GM10248 (cell line): ENCODE data around the gene MEST.

Experiments used
- CTCF ChIA-PET: fragments of 300-600 bp; sonication (Branson Sonifier 250); formaldehyde crosslinking; extraction: SDS; loops from one replicate; lab custom pipeline; 2021; ENCODE audit warnings: antibody characterized with exemption; lab: Yijun Ruan, JAX
- POLR2A ChIA-PET: fragments of 350-650 bp; sonication (Branson Sonifier 250); formaldehyde crosslinking; extraction: SDS; loops from one replicate; lab custom pipeline; 2020; ENCODE audit warnings: antibody characterized with exemption; lab: Yijun Ruan, JAX
- DNase-seq: peaks from one replicate; pipeline ENCODE4 v3.0.0; 2012; ENCODE audit errors: extremely low spot score
- TF ChIP-seq, protein P1 (sequence below): IDR thresholded peaks from 2 replicates; pipeline ENCODE4 v1.5.1; 2012; ENCODE audit warnings: mild to moderate bottlenecking, low read depth; ENCODE audit errors: extremely low read depth, missing control alignments, control extremely low read depth

Gene MEST

DNA sequence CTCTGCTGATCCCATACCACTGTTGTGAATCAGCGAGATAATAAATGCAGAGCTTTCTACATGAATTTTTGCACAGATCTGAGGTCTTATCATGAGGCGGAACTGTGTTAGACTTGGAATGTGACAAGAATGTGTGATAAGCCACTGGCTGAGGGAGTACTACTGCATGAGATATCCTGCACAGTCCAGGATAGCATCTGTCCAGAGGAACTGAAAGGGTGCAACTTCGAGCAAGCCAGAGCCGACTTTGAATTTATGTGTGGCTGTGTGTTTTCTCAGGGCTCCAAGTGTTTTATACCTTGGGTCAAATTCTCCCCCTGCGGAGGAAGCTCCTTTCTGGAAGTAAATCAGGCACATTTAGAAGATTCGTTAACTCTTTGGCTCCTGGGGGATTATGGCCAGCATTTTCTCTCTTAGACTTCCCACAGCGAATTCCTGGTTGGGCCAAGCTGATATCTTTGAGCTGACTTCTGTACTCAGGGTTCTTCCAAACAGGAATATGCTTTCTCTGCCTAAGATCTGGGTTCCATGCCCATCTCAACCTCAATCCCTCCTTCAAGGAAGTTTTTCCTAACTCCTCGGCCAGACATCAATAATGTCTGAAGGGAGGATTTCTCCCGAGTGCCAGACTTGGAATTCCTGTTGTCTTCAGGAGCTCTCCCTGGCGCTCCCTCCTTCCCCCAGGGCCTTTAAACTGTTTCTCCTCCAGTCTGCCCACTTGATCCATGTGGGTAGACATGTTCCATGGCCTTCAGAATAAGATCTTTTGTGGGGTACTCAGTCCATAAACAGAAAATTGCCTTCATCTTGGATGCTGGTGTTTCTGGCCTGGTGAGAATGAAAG lies 2.5 kb upstream of the MEST start:
- no peak for DNase-seq
- TF ChIP-seq, protein P1, sequence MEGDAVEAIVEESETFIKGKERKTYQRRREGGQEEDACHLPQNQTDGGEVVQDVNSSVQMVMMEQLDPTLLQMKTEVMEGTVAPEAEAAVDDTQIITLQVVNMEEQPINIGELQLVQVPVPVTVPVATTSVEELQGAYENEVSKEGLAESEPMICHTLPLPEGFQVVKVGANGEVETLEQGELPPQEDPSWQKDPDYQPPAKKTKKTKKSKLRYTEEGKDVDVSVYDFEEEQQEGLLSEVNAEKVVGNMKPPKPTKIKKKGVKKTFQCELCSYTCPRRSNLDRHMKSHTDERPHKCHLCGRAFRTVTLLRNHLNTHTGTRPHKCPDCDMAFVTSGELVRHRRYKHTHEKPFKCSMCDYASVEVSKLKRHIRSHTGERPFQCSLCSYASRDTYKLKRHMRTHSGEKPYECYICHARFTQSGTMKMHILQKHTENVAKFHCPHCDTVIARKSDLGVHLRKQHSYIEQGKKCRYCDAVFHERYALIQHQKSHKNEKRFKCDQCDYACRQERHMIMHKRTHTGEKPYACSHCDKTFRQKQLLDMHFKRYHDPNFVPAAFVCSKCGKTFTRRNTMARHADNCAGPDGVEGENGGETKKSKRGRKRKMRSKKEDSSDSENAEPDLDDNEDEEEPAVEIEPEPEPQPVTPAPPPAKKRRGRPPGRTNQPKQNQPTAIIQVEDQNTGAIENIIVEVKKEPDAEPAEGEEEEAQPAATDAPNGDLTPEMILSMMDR: no peak
- ChIA-PET POLR2A (no interaction called here), CTCF (interaction anchor here (1.3 to 1.6 kb wide), 4 partner anchors 12 to 250 kb away, joined by 3 to 5 read pairs (median 3); no protein-coding TSS in a partner anchor)

DNA sequence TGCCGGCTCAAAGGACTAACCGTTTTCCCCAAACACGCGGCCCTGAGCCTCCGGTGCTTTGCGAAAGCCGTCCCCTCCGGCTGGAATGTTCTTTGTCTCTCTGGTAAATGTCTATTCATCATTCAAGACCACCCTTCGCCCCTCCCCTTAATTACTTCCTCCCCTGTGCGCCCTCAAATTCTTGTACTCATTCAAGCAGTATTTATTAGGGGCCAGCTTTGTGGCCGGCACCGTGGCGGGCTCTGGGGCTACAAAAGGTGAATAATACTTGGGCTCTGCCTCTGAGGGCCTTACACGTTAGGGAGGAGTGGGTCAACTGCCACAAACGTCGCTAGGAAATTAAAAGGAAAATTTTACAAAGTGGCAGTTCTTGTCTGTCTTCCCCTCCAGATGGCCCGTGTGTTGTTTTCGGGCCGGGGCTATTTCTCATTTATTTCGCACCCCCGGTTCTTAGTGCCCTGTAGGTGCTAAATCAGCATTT lies 1.5 kb upstream of the MEST start:
- POLR2A ChIA-PET: no interaction called here
- CTCF ChIA-PET: no interaction called here
- no peak for DNase-seq
- TF ChIP-seq, protein P1: no peak

DNA sequence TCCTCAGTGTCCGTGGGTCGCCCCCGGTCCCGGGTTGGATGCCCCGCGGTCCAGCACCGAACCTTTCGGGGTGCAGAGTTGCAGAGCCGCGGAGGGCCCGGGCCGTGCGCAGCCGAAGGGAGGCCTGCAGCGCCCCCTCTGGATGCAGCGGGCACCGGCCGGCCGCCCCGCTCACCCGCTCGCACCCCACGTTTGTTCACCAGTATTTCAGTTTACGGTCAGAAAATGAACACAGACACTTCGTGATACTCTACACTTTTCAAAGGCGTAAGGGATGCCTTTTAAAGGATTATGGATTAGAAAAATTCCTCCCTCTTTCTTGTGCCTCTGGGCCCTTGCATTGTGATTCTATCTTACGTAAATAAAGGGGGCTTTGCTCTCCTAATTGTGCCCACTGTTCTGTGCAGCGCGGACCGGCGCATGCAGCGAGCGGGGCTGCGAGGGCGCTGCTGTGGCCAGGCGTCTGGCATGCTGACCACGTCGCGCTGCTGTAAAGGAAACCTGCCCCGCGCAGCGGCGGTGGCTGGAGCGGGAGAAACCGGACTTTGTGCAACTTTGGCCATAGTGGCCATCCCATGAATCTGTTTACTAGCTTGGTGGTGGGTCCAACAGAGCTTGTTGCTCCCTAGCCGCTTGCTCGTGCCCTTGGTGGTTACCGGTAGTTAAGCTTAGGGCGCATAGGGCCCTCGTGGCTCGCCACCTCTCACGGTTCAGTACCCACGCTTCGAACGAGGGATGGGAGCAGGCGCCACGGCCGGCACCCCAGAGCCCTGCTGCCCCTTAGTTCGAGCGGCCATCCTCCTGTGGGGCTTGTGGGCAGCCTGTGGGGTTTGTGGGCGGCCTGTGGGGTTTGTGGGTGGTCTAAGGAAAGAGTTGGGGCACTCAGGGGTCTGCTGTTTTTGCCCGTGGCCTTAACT lies 739 bp upstream of the MEST start:
- DNase-seq: peak; percentile 59
- TF ChIP-seq, protein P1: peak; percentile 30
- CTCF ChIA-PET: no interaction called here
- POLR2A ChIA-PET: no interaction called here

DNA sequence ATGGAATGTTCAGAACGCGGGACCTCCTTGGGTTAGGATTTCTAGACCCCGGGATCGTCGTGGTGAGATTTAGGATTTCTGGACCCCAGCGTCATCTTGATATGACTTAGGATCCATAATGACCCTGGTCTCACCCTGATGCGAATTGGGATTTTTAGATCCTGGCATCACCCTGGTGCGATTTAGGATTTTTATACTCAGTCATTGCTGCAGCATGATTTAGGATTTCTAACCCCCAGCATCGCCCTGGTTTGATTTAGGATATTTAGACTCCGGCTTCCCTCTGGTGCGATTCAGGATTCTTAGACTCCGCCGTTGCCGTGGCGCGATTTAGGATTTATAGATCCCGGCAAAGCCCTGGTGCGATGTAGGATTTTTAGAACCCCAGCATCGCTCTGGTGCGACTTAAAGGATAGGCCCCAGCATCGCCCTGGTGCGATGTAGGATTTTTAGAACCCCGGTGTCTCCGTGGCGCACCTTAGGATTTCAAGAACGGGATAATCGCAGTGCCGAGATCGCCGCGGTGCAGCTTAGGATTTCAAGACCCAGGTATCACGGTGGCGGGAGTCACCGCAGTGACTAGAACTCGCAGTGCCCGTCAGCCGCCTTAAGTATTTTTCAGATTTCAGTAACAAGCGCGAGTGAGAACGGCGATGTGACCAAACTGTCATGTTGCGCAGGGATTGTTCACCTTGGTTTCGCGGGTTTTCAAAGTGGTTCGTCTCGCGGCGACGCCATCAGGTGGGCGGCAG lies 814 bp downstream of the MEST start:
- POLR2A ChIA-PET: no interaction called here
- CTCF ChIA-PET: no interaction called here

DNA sequence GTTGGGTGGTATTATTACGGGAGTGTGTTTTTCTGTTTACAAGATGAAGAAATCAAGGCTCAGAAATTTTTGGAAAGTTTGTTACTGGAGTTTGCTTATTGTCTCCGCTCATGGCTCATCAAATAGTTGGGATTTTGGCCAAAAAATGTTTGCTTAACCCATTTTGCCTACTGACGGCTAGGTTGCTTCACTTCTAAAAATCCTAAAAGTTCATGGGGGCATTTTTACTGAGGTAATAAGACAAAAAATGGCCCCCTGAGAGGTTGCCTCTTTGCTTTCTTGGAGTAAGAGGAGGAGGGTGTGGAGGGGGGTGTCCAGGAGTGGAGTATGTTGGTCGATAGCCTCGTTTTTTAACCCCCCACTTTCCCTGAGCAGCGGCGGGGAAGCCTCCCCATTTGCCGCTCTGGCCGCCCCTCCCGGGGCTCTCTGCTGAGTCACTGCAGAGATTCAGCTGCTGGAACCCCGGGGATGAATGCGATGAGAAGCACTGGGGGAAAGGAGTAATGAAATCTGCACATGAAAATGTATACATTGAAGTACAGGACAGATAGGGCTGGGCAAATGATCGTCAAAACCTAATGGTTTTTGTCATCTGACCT lies 1.5 kb downstream of the MEST start:
- POLR2A ChIA-PET: no interaction called here
- DNase-seq: no peak
- TF ChIP-seq, protein P1: no peak
- CTCF ChIA-PET: interaction anchor here (2.0 kb wide), 1 partner anchor 9 kb away, joined by 5 read pairs; no protein-coding TSS in a partner anchor

More for the DNA sequence above, 814 bp downstream of the MEST start:
- TF ChIP-seq, protein P1: no peak
- no peak for DNase-seq

DNA sequence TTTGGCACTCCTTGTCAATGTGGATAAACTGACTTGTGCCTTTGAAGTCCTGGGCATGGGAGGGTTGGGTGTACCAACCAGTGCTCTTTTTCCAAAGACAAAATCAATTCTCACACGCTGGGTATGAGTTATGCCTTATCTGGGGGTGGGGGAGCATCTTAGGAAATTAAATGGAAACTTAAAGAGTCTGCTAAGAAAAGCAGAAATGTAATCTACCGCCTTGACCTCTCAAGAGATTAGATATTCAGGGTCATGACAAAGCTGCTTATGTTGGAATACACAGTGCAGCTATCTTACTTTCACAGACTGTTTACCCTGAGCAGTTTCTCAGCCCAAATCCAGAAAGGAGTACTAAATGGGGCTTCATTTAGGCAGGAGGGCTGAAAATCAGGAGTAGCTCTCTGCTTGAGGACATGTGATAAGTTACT lies 2.6 kb downstream of the MEST start:
- CTCF ChIA-PET: interaction anchor here (0.8 to 2.0 kb wide), 3 partner anchors 10 to 422 kb away, joined by 4 to 5 read pairs (median 5); no protein-coding TSS in a partner anchor
- POLR2A ChIA-PET: no interaction called here
- TF ChIP-seq, protein P1: no peak
- no peak for DNase-seq
